IMR-90 (cell line): ENCODE results near the gene TTL.

Source experiments
- CEBPB ChIP-seq: IDR thresholded peaks from 2 replicates; pipeline ENCODE4 v1.6.1; 2012; ENCODE audit warnings: low read depth, low read length, improper control_type of control experiment
- MXI1 ChIP-seq: IDR thresholded peaks from 2 replicates; pipeline ENCODE4 v1.6.1; 2012; ENCODE audit warnings: low read depth, mild to moderate bottlenecking, low read length, moderate library complexity, borderline replicate concordance
- POLR2A ChIP-seq: IDR thresholded peaks from 2 replicates; pipeline ENCODE4 v1.6.1; 2012; ENCODE audit warnings: mild to moderate bottlenecking, low read depth, low read length
- SMC3 ChIP-seq: fragments of 150-350 bp; IDR thresholded peaks from 2 replicates; pipeline ENCODE4 v1.6.1; 2016; ENCODE audit warnings: low read depth, mild to moderate bottlenecking, antibody characterized with exemption, low read length, moderate library complexity
- TF ChIP-seq, protein P1 (sequence below): conservative IDR thresholded peaks from 2 replicates; pipeline ENCODE4 v1.5.1; 2012; ENCODE audit warnings: mild to moderate bottlenecking, low read depth, low read length, improper control_type of control experiment

DNA sequence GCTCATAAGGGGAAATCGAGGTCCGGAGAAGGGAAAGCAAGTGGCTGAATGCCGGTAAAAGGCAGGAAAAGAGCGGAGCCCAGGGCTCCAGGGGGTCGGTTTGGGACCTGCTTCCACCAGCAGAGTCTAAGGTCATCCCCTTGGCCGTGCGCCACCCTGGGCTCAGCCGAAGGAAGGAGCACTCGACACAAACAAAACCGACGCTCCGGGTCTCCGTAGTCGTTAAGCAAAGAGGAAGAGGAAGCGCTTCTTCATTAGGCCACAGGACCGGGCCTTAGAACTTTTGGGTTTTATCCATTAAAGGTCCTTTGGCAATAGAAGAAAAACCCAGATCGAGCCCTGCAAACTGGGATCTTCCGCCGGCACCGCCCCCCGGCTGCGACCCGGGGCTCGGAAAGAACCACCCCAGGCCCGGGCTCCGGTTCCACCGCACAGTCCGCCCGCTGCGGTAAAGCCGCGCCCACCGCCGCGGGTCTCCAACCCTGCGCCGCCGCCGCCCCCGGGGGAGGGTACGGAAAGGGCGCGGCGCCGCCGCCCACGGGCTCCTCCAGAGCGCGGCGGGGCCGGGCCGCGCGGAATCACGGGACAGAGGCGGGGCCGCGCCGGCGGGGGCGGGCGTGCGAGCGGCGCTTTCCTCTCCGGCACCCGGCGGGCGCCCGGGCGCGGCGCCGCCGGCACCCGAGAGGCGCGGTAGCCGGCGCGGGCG is at the start of gene TTL:
- TF ChIP-seq SMC3 (no peak), MXI1 (no peak), POLR2A (no peak), CEBPB (no peak)
- TF ChIP-seq, protein P1, sequence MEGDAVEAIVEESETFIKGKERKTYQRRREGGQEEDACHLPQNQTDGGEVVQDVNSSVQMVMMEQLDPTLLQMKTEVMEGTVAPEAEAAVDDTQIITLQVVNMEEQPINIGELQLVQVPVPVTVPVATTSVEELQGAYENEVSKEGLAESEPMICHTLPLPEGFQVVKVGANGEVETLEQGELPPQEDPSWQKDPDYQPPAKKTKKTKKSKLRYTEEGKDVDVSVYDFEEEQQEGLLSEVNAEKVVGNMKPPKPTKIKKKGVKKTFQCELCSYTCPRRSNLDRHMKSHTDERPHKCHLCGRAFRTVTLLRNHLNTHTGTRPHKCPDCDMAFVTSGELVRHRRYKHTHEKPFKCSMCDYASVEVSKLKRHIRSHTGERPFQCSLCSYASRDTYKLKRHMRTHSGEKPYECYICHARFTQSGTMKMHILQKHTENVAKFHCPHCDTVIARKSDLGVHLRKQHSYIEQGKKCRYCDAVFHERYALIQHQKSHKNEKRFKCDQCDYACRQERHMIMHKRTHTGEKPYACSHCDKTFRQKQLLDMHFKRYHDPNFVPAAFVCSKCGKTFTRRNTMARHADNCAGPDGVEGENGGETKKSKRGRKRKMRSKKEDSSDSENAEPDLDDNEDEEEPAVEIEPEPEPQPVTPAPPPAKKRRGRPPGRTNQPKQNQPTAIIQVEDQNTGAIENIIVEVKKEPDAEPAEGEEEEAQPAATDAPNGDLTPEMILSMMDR, result no peak
